Ovary (tissue), 9 donors: ENCODE results near the gene SYCP2L. TPM values are rescaled to one million over a fixed set of nuclear protein-coding genes. Genes with fewer than 3 reads are reported as not detected.

Experiments
- DNase-seq, 5 donors: peaks; one replicate each; pipeline ENCODE4 v3.0.0-alpha.2; 2019 to 2020
- H3K27ac ChIP-seq, 2 donors: fragments of 200-600 bp; one replicate each; pipeline versions ENCODE4 v1.5.1 to v1.8.0; 2019 to 2022
- H3K27me3 ChIP-seq: fragments of 200-600 bp; one replicate; pipeline ENCODE4 v1.8.0; 2022
- H3K36me3 ChIP-seq: fragments of 200-600 bp; sonication (generic); one replicate; pipeline ENCODE4 v1.5.1; 2019
- H3K4me1 ChIP-seq: one replicate; pipeline ENCODE4 v1.8.1; 2013; ENCODE audit warnings: mild to moderate bottlenecking, moderate library complexity; ENCODE audit not compliant: insufficient read depth
- H3K4me3 ChIP-seq: fragments of 200-600 bp; sonication (generic); one replicate; pipeline ENCODE4 v1.5.1; 2017
- H3K9me3 ChIP-seq, 2 donors: fragments of 200-600 bp in 1 of 2; sonication (generic) in 1 of 2; one replicate each; pipeline versions ENCODE4 v1.5.1 to v1.8.1; 2013 to 2019; ENCODE audit warnings: mild to moderate bottlenecking in 1 of 2, moderate library complexity in 1 of 2
- EP300 ChIP-seq: sonication (generic); formaldehyde crosslinking; IDR thresholded peaks from one replicate; pipeline ENCODE4 v1.6.1; 2017; ENCODE audit warnings: antibody characterized with exemption
- POLR2A ChIP-seq: fragments of 450-650 bp; IDR thresholded peaks from one replicate; pipeline ENCODE4 v1.6.1; 2017; ENCODE audit warnings: antibody characterized with exemption, mild to moderate bottlenecking, moderate library complexity
- WGBS, 3 donors: extraction: QIAGEN DNeasy Blood & Tissue Kit in 1 of 3; methylation state at CpG; one replicate each; pipeline versions ENCODE4 v1.1.5 to v1.1.7; 2013 to 2017; 5-methylcytosine and 5-hydroxymethylcytosine counted together
- intact Hi-C, 4 donors: fragments of 100-400 bp; cut with DNase I; formaldehyde crosslinking; loops; one replicate each; pipeline versions ENCODE4 v1.11.0 to v1.15.1; 2022 to 2023
- polyA plus RNA-seq, 2 donors: library from polyadenylated mRNA; stranded (reverse); fragments of 200-250 nt in 1 of 2; fragments of 350-450 nt in 1 of 2; fragmentation: Illumina TruSeq in 1 of 2; extraction: RNeasy Lipid Tissue Mini Kit (QIAGEN cat#74804) in 1 of 2; gene quantifications; one replicate each; pipeline ENCODE4 v1.2.3, GENCODE V29; 2013 to 2014
- total RNA-seq, 7 donors: library from RNA; depleted of rRNA in 2 of 7; stranded (reverse); fragments of >200 nt in 2 of 7; fragmentation: NEBNext Ultra II Directional in 3 of 7; extraction: Animal tissue kit (Norgen Biotek cat#: 25700) in 3 of 7; gene quantifications; one replicate each; pipeline versions ENCODE4 v1.1.0 to v1.2.4, GENCODE V29; 2016 to 2023
- TF ChIP-seq, protein P1 (sequence below), 3 donors: fragments of 450-650 bp in 2 of 3; fragments of 200-600 bp in 1 of 3; IDR thresholded peaks; one replicate each; pipeline versions ENCODE4 v1.5.1 to v1.8.0; 2016 to 2022; ENCODE audit warnings: antibody characterized with exemption in 3 of 3, mild to moderate bottlenecking in 1 of 3
- donor health status: DM: no; HTN: no; CAD: no; lungs with moderate emphysema.
- donor health status: DM: no; HTN: no; CAD: no.
- donor health status: Bipolar disorder and iron deficiency.
- donor health status: DM: yes; HTN: yes; CAD: no.
- donor health status: DM: no; HTN: no; CAD: no.
- donor health status: DM: yes; HTN: yes; CAD: no.

Gene SYCP2L
- total and polyA plus RNA-seq, 9 donors, result 0.41 to 2.1 (median 1.2) TPM

DNA sequence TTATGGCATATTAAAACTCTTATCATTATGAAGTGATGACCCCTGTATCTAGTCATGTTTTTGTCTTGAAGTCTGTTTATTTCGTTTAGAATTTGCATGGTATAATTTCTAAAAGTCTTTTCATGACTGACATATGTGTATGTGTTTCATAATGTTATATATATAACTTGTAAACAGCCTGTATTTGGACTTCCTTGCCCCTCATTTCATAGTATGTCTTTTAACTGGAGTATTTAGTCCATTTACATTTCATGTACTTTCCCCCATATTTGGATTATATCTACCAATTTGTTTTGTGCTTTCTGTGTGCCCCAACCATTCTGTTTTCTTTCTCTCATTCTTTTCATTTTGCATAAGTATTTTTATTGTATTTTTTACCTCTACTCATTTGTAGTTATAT, 59.0 kb downstream of the SYCP2L start:
- H3K4me3 ChIP-seq, result no peak overlapping the region
- intact Hi-C loops, result no loop called here
- TF ChIP-seq, protein P1, sequence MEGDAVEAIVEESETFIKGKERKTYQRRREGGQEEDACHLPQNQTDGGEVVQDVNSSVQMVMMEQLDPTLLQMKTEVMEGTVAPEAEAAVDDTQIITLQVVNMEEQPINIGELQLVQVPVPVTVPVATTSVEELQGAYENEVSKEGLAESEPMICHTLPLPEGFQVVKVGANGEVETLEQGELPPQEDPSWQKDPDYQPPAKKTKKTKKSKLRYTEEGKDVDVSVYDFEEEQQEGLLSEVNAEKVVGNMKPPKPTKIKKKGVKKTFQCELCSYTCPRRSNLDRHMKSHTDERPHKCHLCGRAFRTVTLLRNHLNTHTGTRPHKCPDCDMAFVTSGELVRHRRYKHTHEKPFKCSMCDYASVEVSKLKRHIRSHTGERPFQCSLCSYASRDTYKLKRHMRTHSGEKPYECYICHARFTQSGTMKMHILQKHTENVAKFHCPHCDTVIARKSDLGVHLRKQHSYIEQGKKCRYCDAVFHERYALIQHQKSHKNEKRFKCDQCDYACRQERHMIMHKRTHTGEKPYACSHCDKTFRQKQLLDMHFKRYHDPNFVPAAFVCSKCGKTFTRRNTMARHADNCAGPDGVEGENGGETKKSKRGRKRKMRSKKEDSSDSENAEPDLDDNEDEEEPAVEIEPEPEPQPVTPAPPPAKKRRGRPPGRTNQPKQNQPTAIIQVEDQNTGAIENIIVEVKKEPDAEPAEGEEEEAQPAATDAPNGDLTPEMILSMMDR (IDR thresholded peaks at IDR 0.05), result no peak
- no peak for TF ChIP-seq EP300
- no peak for TF ChIP-seq POLR2A
- no peaks in the 10 kb centered on the region for H3K27me3 ChIP-seq
- no peaks in the 10 kb centered on the region for H3K9me3 ChIP-seq
- no peak for DNase-seq
- 76 to 86% (median 83%) methylated on average over 1 of the region's 1 CpG for WGBS, 3 donors
- no peaks in the 10 kb centered on the region for H3K36me3 ChIP-seq
- no peaks in the 10 kb centered on the region for H3K4me1 ChIP-seq
- H3K27ac ChIP-seq, result no peak overlapping the region

DNA sequence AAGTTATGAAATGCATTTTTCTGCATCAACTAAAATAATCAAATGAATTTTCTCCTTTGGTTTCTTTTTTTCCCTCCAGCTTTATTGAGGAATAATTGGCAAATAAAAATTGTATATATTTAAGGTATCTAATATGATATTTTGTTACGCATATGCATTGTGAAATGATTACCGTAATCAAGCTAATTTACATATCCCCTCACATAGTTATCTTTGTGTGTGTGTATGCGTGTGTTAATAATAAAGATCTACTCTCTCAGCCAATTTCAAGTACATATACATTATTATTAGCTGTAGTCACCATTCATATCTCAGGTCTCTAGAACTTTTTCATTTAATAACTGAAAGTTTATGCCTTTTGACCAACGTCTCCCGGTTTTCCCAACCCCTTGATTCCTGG, 61.1 kb downstream of the SYCP2L start:
- TF ChIP-seq EP300, result no peak
- no peak for TF ChIP-seq POLR2A
- TF ChIP-seq, protein P1 (IDR thresholded peaks at IDR 0.05), result no peak
- no peaks in the 10 kb centered on the region for H3K27me3 ChIP-seq
- H3K27ac ChIP-seq, result no peak overlapping the region
- H3K36me3 ChIP-seq, result no peaks in the 10 kb centered on the region
- intact Hi-C loops, result no loop called here
- no peaks in the 10 kb centered on the region for H3K9me3 ChIP-seq
- DNase-seq, result no peak
- WGBS, 3 donors, result 86 to 98% (median 94%) methylated on average over 5 of the region's 5 CpGs
- no peak overlapping the region for H3K4me3 ChIP-seq
- H3K4me1 ChIP-seq, result no peaks in the 10 kb centered on the region

DNA sequence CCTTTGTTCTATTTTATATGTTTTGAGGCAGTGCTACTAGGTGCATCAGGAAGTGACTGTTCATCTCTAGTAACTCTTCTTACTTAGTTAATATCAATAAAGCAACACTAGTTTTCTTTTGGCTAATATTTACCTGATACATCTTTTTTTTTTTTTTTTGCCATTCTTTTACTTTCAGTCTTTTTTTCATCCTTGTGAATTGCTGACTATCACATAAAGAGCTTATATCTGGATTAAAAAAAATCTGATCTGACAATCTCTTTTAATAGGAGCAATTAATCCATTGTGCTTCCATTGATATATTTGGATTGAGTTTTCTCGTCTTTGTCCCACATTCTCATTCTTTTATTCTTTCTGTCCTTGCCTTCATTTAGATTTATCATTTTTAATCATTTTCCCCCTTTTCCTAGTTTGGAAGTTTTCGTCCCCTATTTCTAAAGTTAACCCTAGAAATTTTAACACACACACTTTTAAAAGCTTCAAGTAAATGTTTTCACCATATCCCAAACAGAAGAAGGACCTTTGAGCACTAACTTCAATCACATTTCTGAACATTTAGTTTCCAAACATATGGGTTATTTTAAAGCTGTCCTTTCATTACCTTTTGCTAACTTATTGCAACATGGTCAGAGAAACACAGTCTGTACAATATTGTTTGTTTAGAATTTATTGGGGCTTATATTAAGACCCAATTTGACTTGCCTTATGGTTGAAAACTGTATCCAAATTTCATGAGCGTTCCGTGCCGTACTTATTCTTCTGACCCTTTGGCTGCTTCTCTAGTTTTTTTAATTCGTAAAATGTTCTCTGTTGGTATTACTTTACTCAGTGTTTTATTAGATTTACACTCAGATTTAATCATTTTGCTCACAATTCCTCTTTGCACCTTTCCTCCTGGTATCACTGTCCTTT, 63.0 kb downstream of the SYCP2L start:
- 90 to 92% (median 91%) methylated on average over 6 of the region's 6 CpGs for WGBS, 3 donors
- no peak overlapping the region for H3K4me3 ChIP-seq
- no peaks in the 10 kb centered on the region for H3K27me3 ChIP-seq
- no peak overlapping the region for H3K27ac ChIP-seq
- DNase-seq, result no peak
- TF ChIP-seq, protein P1 (IDR thresholded peaks at IDR 0.05), result no peak
- TF ChIP-seq POLR2A, result no peak
- TF ChIP-seq EP300, result no peak
- intact Hi-C loops, result no loop called here
- H3K4me1 ChIP-seq, result no peaks in the 10 kb centered on the region
- H3K9me3 ChIP-seq, result no peaks in the 10 kb centered on the region
- no peaks in the 10 kb centered on the region for H3K36me3 ChIP-seq

DNA sequence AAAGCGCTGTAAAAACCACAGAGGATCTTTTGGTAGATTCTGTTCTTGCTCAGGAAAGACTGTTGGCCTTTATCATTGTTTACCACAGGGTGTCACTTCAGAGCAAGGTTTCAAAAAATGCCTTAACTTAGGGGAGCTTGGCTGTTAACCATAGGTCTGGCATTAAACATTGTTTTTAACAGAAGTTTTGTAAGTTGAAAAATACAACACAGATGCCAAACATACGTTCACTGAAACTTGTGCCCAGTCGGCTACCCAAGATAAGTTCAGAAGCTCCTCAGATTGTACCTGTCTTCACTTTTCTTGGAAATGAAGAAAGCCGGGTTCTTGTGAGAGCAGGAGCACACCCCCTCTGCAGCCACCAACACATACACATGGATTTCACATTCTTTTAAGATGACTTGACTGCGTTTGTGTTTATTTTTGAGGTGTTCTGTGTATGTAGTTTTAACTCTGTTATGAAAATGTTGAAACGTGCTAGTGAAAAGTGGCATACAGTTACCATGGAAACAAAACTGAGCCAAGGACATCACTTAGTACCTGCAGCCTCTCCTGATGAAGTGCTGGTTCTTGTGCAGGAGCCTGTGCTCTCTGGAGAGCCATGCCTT, 64.9 kb downstream of the SYCP2L start:
- no peak for DNase-seq
- Histone ChIP-seq H3K4me3 (no peak overlapping the region), H3K27ac (no peak overlapping the region), H3K4me1 (no peaks in the 10 kb centered on the region), H3K27me3 (no peaks in the 10 kb centered on the region), H3K9me3 (no peaks in the 10 kb centered on the region), H3K36me3 (no peaks in the 10 kb centered on the region)
- WGBS, 3 donors, result 13 to 21% (median 16%) methylated on average over 6 of the region's 6 CpGs
- TF ChIP-seq EP300 (no peak), POLR2A (no peak)
- TF ChIP-seq, protein P1 (IDR thresholded peaks at IDR 0.05), result no peak
- intact Hi-C loops, result no loop called here
